ENCODE measurements around the gene ADGRE2. TPM values are rescaled to one million over a fixed set of nuclear protein-coding genes. Genes with fewer than 3 reads are reported as not detected.

The ADGRE2 gene
- polyA plus RNA-seq, 1 donor, result 1.4 TPM

- no peak for DNase-seq
Measured at GRCh38 chr19:14733574-14733973, 44.8 kb downstream of the ADGRE2 start.

DNA sequence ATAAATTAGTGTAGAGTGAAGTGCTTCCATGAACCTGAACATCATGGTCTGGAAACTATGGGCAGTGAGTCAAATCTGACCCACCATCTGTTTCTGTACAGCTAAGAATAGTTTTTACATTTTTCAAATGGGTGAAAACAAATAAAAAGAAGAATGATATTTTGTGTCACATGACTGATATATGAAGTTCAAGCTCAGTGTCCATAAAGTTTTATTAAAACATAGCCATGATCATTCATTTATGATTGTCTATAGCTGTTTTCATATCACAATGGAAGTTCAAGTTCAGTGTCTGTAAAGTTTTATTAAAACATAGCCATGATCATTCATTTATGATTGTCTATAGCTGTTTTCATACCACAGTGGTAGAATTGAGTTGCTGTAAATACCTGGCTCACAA is 45.9 kb downstream of the ADGRE2 start:
- DNase-seq, result no peak

GRCh38 chr19:14731200-14731599 is 47.2 kb downstream of the ADGRE2 start:
- DNase-seq, result no peak

DNA sequence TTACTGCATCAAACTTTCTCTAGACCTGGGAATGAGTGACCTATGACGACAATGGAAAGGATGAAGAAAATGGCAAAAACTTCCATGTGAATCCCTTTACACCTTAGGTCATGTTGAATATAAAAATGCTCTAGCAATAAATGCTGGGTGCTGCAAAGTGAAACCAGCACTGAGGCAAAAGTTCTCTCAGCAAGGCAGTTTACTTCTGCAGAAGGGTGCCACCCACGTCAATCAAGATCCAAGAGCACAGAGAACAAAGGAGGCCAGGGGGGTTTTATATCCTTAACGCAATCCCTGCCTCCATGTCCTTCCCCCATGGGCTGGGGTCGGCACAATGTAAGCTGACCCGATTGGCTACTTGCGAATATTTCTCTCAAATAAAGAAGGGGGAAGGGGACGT is 49.8 kb downstream of the ADGRE2 start:
- no peak for DNase-seq

DNA sequence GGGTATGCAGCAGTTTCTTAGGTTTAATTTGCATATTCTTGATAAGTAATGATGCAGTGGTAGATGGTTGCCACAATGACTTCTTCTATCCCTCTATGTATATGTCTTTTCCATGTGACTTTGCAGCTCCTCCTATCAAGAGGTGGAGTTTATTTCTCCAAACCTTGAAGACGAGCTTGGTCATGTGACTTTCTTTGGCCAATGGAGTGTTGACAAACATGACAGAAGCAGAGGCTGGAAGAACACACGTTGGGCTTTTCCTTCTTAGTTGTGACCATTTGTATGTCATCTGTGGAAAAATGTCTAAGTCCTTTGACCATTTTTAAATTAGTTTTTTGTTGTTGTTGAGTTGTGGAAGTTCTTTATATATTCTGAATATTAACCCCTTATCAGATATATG is 56.2 kb downstream of the ADGRE2 start:
- DNase-seq, result no peak

GRCh38 chr19:14719162-14719561 is 59.2 kb downstream of the ADGRE2 start:
- DNase-seq, result no peak

DNA sequence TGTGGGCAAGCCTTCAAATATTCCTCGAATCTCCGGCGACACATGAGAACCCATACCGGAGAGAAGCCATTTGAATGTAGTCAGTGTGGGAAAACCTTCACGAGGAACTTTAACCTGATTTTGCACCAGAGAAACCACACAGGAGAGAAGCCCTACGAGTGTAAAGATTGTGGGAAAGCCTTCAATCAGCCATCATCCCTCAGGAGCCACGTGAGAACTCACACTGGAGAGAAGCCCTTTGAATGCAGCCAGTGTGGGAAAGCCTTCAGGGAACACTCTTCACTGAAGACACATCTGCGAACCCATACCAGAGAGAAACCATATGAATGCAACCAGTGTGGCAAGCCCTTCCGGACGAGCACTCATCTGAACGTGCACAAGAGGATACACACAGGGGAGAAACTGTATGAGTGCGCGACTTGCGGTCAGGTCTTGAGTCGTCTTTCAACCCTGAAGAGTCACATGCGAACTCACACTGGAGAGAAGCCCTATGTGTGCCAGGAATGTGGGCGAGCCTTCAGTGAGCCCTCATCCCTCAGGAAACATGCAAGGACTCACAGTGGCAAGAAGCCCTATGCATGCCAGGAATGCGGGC is 59.7 kb downstream of the ADGRE2 start:
- no peak for DNase-seq

GRCh38 chr19:14715841-14716240 is 62.5 kb downstream of the ADGRE2 start:
- no peak for DNase-seq

DNA sequence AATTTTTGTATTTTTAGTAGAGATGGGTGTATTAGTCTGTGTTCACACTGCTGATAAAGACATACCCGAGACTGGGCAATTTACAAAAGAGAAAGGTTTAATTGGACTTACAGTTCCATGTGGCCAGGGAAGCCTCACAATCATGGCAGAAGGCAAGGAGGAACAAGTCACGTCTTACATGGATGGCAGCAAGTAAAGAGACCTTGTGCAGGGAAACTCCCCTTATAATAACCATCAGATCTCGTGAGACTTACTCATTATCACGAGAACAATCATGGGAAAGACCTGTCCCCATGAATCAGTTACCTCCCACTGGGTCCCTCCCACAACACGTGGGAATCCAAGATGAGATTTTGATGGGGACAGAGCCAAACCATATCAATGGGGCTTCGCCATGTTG is 73.9 kb downstream of the ADGRE2 start:
- no peak for DNase-seq

DNA sequence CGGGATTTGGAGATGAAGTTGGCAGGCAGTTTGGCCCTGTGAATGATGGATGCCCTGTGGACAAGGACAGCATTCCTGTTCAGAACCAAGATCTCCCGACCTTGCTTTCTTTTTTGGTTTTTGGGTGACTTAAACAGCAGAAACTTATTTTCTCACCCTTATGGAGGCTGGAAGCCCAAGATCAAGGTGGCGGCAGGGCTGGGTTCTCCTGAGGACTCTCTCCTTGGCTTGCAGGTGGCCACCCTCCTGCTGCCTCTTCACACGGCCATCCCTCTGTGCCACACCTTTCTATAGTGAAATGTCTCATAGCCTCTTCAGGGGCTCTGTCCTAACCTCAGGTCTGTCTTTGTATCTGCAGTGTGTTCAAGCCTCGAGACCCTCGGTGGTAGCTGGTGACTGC is 74.5 kb downstream of the ADGRE2 start:
- DNase-seq, result no peak

GRCh38 chr19:14700711-14701375 is 77.5 kb downstream of the ADGRE2 start:
- no peak for DNase-seq

DNA sequence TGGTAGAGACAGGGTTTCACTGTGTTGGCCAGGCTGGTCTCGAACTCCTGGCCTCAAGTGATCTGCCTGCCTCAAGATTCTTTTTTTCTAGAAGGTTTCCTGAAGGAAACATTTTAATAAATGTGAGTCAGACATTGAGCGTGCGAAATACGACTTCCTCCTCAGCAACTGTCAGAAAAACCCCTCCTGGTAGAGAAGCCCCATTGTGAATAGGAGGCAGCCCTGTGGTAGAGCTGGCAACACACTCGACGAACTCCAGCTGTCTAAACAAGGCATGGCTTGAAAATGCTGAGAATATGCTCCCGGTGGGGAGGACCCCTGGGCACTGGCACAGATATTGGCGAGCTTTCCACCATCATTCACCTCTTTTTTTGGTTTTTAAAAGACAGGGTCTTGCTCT is 78.7 kb downstream of the ADGRE2 start:
- no peak for DNase-seq

DNA sequence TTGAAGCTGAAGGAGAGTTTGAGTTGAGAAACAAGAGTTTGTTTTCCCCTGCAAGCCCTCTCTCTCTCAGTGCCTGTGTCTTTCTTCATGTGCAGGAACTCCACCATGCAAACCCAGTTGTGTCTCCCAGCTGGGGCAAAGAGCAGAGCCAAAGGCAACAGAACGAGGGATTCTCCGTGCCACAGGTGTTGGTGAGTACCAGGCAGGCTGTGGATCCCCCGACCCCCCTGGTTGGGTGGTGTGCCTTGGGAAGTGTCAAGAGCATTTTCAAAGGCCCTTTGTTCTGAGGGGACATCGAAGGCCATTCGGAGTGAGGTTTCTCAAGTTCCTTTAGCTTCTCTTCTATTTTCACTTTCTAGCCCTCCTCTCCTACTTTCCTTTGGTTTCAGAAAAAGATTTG is 82.9 kb downstream of the ADGRE2 start:
- DNase-seq, result no peak

DNA sequence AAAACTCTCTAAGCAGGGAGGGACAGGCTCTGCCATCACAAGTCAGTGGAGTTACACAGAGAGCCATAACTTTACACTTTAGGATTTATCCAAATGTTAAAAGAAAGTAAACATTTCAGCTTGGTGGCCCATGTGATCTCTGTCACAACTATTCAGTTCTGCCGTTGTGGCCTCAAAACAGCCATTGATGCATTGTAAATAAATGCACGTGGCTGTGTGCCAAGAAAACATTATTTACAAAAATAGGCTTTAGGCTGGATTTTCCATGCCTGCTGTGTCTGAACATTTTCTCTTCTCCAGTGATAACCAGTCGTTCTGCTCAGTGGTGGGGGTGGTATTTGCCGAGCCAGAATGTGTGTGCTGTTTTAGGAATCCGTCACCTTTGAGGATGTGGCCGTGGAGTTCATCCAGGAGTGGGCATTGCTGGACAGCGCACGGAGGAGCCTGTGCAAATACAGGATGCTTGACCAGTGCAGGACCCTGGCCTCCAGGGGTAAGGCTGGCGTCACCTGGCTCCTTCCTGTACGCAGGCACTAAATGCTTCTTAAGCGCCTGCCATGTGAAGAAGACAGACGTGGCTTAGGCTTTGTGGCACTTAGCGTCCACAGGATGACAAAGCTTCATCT is 83.6 kb downstream of the ADGRE2 start:
- no peak for DNase-seq

DNA sequence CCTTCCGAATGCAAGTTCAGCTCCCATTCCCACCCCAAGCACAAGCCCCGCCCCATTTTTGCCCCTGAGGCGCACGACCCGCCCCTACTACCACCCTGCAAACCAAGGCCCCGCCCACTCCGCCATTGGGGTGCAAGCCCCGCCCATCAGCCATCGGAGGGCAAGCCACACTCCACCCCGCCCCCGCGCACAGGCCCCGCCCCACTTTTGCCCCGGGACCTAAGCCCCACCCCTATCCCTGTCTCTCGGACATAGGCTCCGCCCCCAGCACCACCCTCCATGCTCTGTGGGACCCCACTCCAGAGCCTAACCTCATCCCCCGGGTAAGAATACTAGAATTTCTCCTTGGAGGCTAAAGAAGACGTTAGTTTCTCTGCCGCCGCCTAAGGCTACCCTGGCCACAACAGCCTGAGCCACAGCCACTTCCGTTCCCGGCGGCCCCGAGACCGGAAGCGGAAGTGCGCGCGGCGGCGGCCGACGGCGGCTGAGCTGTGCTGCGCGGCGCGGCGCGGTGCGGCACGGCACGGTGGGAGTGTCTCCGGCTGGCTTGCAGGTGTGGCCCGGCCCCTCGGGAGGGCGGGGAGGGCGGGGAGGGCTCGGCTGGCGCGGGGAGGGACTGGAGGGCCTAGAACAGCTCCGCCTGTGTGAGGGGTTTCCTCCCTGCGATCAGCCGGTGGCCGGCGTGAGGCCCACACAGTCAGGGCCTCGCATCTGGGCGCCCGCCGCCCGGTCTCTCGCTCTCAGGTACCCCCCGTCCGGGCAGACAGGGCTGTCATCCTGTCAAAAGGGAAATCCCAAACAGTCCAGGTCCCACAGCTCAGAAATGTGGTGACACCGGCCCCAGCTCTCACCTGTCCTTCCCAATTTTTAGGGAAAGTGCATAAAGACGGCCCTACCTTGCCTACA is 88.5 kb downstream of the ADGRE2 start, which contains the start of gene ZNF333:
ZNF333 (plus strand) TSS at position 451 of the 906 bp plus-strand sequence. CDS start 3,444 bp downstream, outside the sequence.
- peak; percentile 85 for DNase-seq

GRCh38 chr19:14686411-14686810 is 91.9 kb downstream of the ADGRE2 start:
- no peak for DNase-seq

DNA sequence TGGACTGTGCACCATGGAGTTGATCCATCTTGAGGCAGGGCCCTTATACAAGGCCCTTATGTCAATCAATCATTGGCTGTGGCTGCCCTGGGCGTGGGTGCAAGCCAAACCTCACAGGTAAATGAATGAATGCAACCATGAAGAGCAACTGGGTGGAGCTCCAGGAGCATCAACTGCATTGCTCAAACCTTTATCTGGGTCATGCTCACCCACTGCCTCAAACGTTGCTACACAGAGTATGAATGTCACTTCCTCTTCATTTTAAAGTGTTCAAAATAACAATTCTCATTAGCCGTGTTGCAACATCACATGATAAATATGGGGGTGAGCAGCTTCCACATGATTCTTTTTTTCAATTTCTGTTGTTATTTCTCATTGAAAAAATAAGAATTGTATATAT is 94.9 kb downstream of the ADGRE2 start:
- no peak for DNase-seq

Other genes with a start within 250 kb of the ADGRE2 start
- 155 TPM for gene TECR, start 249.0 kb downstream of the ADGRE2 start, polyA plus RNA-seq (ENCODE audit: insufficient read length)
- 149 TPM for gene NDUFB7, start 206.5 kb downstream of the ADGRE2 start, polyA plus RNA-seq (ENCODE audit: insufficient read length)
- gene CLEC17A, start 195.5 kb downstream of the ADGRE2 start, polyA plus RNA-seq (ENCODE audit: insufficient read length), result not detected
- gene ADGRE3, start 103.7 kb downstream of the ADGRE2 start, polyA plus RNA-seq (ENCODE audit: insufficient read length), result not detected
- gene ZNF333, start 88.5 kb downstream of the ADGRE2 start, polyA plus RNA-seq (ENCODE audit: insufficient read length), result 22.5 TPM
- gene OR7A5, start 56.6 kb upstream of the ADGRE2 start, polyA plus RNA-seq (ENCODE audit: insufficient read length), result not detected
- 0.18 TPM for gene OR7C1, start 56.6 kb upstream of the ADGRE2 start, polyA plus RNA-seq (ENCODE audit: insufficient read length)
- not detected for gene OR7A10, start 70.4 kb upstream of the ADGRE2 start, polyA plus RNA-seq (ENCODE audit: insufficient read length)
- gene OR7A17, start 107.6 kb upstream of the ADGRE2 start, polyA plus RNA-seq (ENCODE audit: insufficient read length), result not detected
- not detected for gene OR7C2, start 162.9 kb upstream of the ADGRE2 start, polyA plus RNA-seq (ENCODE audit: insufficient read length)
- 0.35 TPM for gene SLC1A6, start 201.3 kb upstream of the ADGRE2 start, polyA plus RNA-seq (ENCODE audit: insufficient read length)